Liver (tissue), 3 donors: ENCODE data around the gene NMD3.

Experiments
- CTCF ChIP-seq: fragments of 150-350 bp; IDR thresholded peaks from 2 replicates; pipeline ENCODE4 v1.5.1; 2017; ENCODE audit warnings: improper control_type of control experiment, low read depth, low read length; ENCODE audit not compliant: missing input control
- TAF1 ChIP-seq: conservative IDR thresholded peaks from 2 replicates; pipeline ENCODE4 v1.6.1; 2016; ENCODE audit warnings: antibody characterized with exemption, mild to moderate bottlenecking
- donor health status: healthy.
- donor health status: healthy.

- TF ChIP-seq CTCF (no peak), TAF1 (no peak)
Measured at GRCh38 chr3:161230621-161231171, 9.6 kb downstream of the NMD3 start.
